HAP-1 (cell line): ENCODE measurements around the gene ROPN1B.
A peak's percentile ranks its signal among the peaks of the same experiment; 100 is the strongest.
"Not testable (repeated sequence)": the region's sequence is repeated elsewhere in the genome, so short reads cannot be mapped to it uniquely, and the experiment has no call there.

ENCODE experiments used
- DNase-seq, 2 experiments: peaks; one replicate each; pipeline ENCODE4 v3.0.0-alpha.2; 2016 to 2020; ENCODE audit warnings: low spot score in 2 of 2
- H3K27me3 ChIP-seq: fragments of 250-450 bp; sonication (Bioruptor Pico); 2 replicates; pipeline ENCODE4 v1.5.1; 2020; ENCODE audit warnings: low read depth, mild to moderate bottlenecking, moderate library complexity
- H3K36me3 ChIP-seq: fragments of 250-450 bp; sonication (Bioruptor Pico); replicated peaks from 2 replicates; pipeline ENCODE4 v1.5.1; 2020; ENCODE audit warnings: mild to moderate bottlenecking
- H3K4me1 ChIP-seq: fragments of 250-450 bp; sonication (Bioruptor Pico); 2 replicates; pipeline ENCODE4 v1.5.1; 2020; ENCODE audit warnings: mild to moderate bottlenecking
- H3K4me3 ChIP-seq: fragments of 250-450 bp; sonication (Bioruptor Pico); 2 replicates; pipeline ENCODE4 v1.5.1; 2020; ENCODE audit warnings: mild to moderate bottlenecking, moderate library complexity
- H3K9me3 ChIP-seq: fragments of 250-450 bp; sonication (Bioruptor Pico); 2 replicates; pipeline ENCODE4 v1.5.1; 2020; ENCODE audit warnings: mild to moderate bottlenecking, moderate library complexity
- in situ Hi-C: fragments of 300-500 bp; cut with MboI; formaldehyde crosslinking; loops from 3 replicates; pipeline ENCODE4 v1.14.3; 2020; ENCODE audit warnings: low sequenced_read_pairs, inconsistent platforms, mixed read lengths

ROPN1B gene

GRCh38 chr3:125965505-125965904 lies 3.5 kb upstream of the ROPN1B start:
- in situ Hi-C loops, result no loop called here
- peaks cover 11% of the 10 kb centered on the region for H3K27me3 ChIP-seq
- no peaks in the 10 kb centered on the region for H3K9me3 ChIP-seq
- no peak for DNase-seq
- H3K4me1 ChIP-seq, result no peaks in the 10 kb centered on the region
- H3K4me3 ChIP-seq, result no peak overlapping the region
- no peaks in the 10 kb centered on the region for H3K36me3 ChIP-seq

GRCh38 chr3:125967156-125967555 lies 1.8 kb upstream of the ROPN1B start:
- H3K9me3 ChIP-seq, result no peaks in the 10 kb centered on the region
- peaks cover 23% of the 10 kb centered on the region for H3K27me3 ChIP-seq
- no peaks in the 10 kb centered on the region for H3K36me3 ChIP-seq
- in situ Hi-C loops, result no loop called here
- H3K4me3 ChIP-seq, result no peak overlapping the region
- no peak for DNase-seq
- H3K4me1 ChIP-seq, result no peaks in the 10 kb centered on the region; the same call in 1 of the 2 replicates

- H3K36me3 ChIP-seq, DNase-seq, H3K4me3 ChIP-seq, H3K4me1 ChIP-seq, in situ Hi-C loops, H3K9me3 ChIP-seq: not testable (repeated sequence)
- peaks cover 23% of the 10 kb centered on the region for H3K27me3 ChIP-seq
These were observed 857 bp upstream of the ROPN1B start for GRCh38 chr3:125968121-125968520.

GRCh38 chr3:125971997-125972944 lies 3.3 kb downstream of the ROPN1B start:
- H3K4me1 ChIP-seq, in situ Hi-C loops, H3K36me3 ChIP-seq, H3K9me3 ChIP-seq: not testable (repeated sequence)
- Histone ChIP-seq H3K27me3 (peaks cover 20% of the 10 kb centered on the region), H3K4me3 (peak overlapping the region; percentile 10)
- DNase-seq, result peak; percentile 20 to 60

- H3K27me3 ChIP-seq, result peaks cover 14% of the 10 kb centered on the region
- DNase-seq, H3K4me3 ChIP-seq, in situ Hi-C loops, H3K9me3 ChIP-seq, H3K4me1 ChIP-seq, H3K36me3 ChIP-seq: not testable (repeated sequence)
These were observed 6.4 kb downstream of the ROPN1B start for GRCh38 chr3:125975245-125976002.

- in situ Hi-C loops, H3K36me3 ChIP-seq, H3K4me1 ChIP-seq, H3K4me3 ChIP-seq, H3K9me3 ChIP-seq, DNase-seq: not testable (repeated sequence)
- H3K27me3 ChIP-seq, result peaks cover 11% of the 10 kb centered on the region
These were observed 7.0 kb downstream of the ROPN1B start for GRCh38 chr3:125976003-125976390.

GRCh38 chr3:125977104-125977503 lies 8.1 kb downstream of the ROPN1B start:
- H3K4me3 ChIP-seq, DNase-seq, H3K9me3 ChIP-seq, H3K36me3 ChIP-seq, H3K27me3 ChIP-seq, in situ Hi-C loops, H3K4me1 ChIP-seq: not testable (repeated sequence)

- H3K9me3 ChIP-seq, H3K4me1 ChIP-seq, in situ Hi-C loops: not testable (repeated sequence)
These were observed 16.0 kb downstream of the ROPN1B start for GRCh38 chr3:125984951-125985350.

GRCh38 chr3:125990253-125990970 lies 21.4 kb downstream of the ROPN1B start:
- H3K27me3 ChIP-seq, result peaks cover 15% of the 10 kb centered on the region
- no peaks in the 10 kb centered on the region for H3K4me1 ChIP-seq
- in situ Hi-C loops, result no loop called here
- H3K4me3 ChIP-seq, result no peak overlapping the region
- DNase-seq, result no peak
- no peaks in the 10 kb centered on the region for H3K36me3 ChIP-seq
- no peaks in the 10 kb centered on the region for H3K9me3 ChIP-seq

More at GRCh38 chr3:125984951-125985350, 16.0 kb downstream of the ROPN1B start:
- H3K36me3 ChIP-seq, DNase-seq, H3K27me3 ChIP-seq, H3K4me3 ChIP-seq: not testable (repeated sequence)

GRCh38 chr3:125996751-125997150 lies 27.8 kb downstream of the ROPN1B start:
- in situ Hi-C loops, H3K36me3 ChIP-seq, DNase-seq: not testable (repeated sequence)

GRCh38 chr3:126002189-126002588 lies 33.2 kb downstream of the ROPN1B start:
- Histone ChIP-seq H3K9me3 (no peaks in the 10 kb centered on the region), H3K4me3 (no peak overlapping the region), H3K27me3 (no peaks in the 10 kb centered on the region), H3K4me1 (no peaks in the 10 kb centered on the region), H3K36me3 (no peaks in the 10 kb centered on the region)
- in situ Hi-C loops, result no loop called here
- no peak for DNase-seq

More at GRCh38 chr3:125996751-125997150, 27.8 kb downstream of the ROPN1B start:
- not testable (repeated sequence) for H3K27me3 ChIP-seq, H3K4me3 ChIP-seq, H3K9me3 ChIP-seq, H3K4me1 ChIP-seq

- Histone ChIP-seq H3K9me3 (no peaks in the 10 kb centered on the region), H3K36me3 (no peaks in the 10 kb centered on the region; the same call in 1 of the 2 replicates), H3K4me3 (no peak overlapping the region), H3K27me3 (no peaks in the 10 kb centered on the region), H3K4me1 (no peaks in the 10 kb centered on the region)
- in situ Hi-C loops, result no loop called here
- DNase-seq, result no peak
These were observed 34.6 kb downstream of the ROPN1B start for GRCh38 chr3:126003447-126004190.

- H3K27me3 ChIP-seq, result no peaks in the 10 kb centered on the region
- DNase-seq, result no peak
- H3K4me3 ChIP-seq, result no peak overlapping the region
- no peaks in the 10 kb centered on the region for H3K9me3 ChIP-seq
- in situ Hi-C loops, result no loop called here
- H3K36me3 ChIP-seq, result no peaks in the 10 kb centered on the region; the same call in 1 of the 2 replicates
- H3K4me1 ChIP-seq, result no peaks in the 10 kb centered on the region
These were observed 35.2 kb downstream of the ROPN1B start for GRCh38 chr3:126004217-126004616.
